NCI-H460 (cell line): ENCODE results near the gene NHLH1. TPM values are rescaled to one million over a fixed set of nuclear protein-coding genes. Genes with fewer than 3 reads are reported as not detected.

Source experiments
- DNase-seq: peaks from one replicate; pipeline ENCODE4 v3.0.0-alpha.2; 2016; ENCODE audit warnings: low read depth; ENCODE audit errors: extremely low read depth
- total RNA-seq: library from RNA; depleted of rRNA; stranded (reverse); fragments of >200 nt; shearing (Covaris generic); gene quantifications from 2 replicates; pipeline ENCODE4 v1.2.3, GENCODE V29; 2014

Gene NHLH1
- total RNA-seq, 1 experiment from 2014 or later: 0.27 TPM

- no peak for DNase-seq
Observed at GRCh38 chr1:160357286-160358002, 9.4 kb upstream of the NHLH1 start.

DNA sequence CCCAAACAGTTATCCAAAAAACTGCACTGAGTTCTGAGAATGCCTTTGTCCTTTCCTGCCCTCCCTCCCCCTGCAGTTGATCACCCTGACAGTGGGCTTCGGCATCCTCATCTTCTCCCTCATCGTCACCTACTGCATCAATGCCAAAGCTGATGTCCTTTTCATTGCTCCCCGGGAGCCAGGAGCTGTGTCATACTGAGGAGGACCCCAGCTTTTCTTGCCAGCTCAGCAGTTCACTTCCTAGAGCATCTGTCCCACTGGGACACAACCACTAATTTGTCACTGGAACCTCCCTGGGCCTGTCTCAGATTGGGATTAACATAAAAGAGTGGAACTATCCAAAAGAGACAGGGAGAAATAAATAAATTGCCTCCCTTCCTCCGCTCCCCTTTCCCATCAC is 8.8 kb upstream of the NHLH1 start:
- DNase-seq: no peak

DNA sequence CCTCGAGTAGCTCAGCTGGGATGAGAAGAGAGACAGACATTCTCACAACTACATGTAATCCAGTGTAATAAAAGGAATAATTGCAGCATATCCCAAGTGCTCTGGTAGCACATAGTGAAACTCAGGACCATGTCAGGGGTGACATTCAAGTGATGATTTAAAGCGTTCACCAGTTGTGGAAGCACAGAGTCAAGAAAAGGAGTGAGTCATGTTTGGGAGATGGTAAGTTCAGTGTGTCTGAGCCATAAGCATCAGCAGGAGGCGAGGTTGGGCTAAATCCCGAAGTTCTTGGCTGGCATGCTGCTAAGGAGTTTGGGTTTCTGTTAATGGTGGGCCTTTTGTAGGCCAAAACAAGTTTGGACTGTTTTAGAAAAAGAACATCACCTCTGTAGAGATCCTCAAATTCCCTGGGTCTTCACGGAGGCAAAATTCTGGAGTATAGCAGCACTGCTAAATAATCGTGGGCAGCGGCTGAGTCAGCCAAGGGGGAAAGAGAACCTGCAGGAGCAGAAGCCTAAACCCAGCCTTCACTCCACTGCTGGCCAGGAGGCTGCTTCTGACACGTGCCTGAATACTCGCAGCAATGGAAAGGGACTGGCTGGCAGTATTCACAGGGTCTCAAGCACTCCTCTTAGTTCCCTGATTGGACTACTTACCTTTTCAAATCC is 7.2 kb upstream of the NHLH1 start:
- DNase-seq: no peak

DNA sequence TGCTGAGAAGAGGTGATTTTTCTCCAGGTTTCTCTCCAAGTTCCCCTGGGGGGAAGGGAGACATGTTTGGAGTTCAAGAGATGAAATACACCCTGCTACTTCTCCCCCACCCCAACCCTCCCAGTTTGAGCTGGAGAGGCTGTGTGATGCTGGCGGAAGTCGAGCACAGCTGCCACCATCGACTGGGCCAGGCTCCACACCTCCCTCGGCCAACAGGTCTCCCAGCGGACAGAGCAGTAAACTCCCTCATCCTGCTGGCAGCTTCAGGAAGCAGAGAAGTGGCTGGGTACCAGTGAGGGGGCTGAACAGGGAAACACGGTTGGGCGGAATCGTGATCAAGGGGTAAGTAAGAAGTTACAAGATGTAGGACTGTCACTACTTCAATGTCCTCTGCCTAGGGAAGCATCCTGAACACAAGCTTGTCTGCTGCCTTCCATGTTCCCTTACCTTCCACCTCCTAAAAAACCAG is 6.6 kb upstream of the NHLH1 start:
- no peak for DNase-seq

DNA sequence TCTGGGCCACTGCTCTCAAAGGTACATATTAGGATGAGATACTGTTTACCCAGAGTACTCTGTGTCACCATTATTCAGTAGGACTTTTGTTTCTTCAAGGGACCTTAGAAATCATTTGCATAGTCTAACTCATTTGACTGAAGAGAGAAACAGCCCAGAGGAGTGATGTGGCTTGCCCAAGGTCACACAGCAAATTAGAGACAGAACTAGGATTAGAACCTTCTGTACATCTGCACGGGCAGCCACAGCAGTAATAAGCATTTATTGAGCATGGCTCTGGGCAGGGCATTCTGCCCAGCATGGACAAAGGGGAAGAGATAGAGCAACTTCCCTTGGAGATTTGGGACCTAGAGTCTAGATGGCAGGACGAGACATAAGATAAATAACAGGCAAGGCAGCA is 5.7 kb upstream of the NHLH1 start:
- no peak for DNase-seq

GRCh38 chr1:160361814-160362167 is 5.1 kb upstream of the NHLH1 start:
- no peak for DNase-seq

DNA sequence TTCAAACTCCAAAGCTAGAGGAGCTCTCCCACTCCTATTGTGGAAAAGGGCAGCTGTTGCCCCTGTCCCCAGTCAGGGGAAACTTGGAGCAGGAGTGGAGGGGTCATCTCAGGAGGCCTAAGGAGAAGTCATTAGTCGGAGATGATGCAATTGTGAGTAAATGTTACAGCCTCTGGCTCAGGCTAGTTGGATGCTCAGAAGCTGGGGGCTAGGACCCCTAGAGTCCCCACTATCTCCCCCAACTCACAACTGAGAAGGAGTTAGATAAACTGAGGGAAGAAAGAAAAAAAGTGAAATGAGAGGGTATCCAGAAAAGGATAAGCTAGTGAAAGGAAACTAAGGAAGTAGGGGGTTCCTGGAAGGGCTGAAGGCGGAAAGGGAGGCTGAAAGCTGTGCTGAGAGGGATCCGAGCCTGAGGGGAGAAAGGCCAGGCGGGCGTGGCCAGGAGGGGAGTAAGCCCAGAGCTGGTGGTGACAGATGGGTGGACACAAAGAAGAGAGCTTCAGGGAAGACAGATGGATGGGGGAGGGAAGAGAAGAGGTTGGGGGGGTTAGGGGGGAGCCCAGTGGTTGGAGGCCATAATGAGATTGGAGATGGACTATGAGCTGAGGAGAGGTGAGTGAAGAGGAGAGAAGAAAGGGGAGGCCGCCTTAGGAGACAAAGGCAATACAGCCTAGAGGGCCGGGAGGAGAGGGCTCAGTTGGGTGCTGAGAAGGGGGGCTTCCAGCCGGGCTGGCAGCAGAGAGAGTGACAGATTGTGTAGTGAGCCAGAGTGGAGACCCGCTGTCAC is 4.5 kb upstream of the NHLH1 start:
- peak; percentile 36 for DNase-seq

DNA sequence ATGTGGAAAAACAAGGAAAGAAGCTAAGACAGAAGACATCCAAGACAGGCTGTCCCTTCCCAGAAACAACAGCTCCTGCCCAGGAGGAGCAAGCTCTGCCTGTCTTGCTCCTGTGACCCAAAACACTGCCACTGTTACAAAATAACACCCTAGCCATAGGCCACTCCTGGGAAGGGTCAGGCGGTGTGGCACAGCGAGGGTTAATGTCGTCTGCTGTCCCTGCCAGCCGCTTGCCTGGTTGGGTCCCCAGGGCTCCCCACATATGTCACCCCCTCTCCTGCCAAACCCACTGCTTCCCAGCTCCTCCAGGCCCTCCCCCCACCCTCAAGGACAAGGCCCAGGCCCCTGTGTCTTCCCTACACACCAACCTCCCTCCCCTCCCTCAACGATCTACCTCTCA is 3.9 kb upstream of the NHLH1 start:
- no peak for DNase-seq

DNA sequence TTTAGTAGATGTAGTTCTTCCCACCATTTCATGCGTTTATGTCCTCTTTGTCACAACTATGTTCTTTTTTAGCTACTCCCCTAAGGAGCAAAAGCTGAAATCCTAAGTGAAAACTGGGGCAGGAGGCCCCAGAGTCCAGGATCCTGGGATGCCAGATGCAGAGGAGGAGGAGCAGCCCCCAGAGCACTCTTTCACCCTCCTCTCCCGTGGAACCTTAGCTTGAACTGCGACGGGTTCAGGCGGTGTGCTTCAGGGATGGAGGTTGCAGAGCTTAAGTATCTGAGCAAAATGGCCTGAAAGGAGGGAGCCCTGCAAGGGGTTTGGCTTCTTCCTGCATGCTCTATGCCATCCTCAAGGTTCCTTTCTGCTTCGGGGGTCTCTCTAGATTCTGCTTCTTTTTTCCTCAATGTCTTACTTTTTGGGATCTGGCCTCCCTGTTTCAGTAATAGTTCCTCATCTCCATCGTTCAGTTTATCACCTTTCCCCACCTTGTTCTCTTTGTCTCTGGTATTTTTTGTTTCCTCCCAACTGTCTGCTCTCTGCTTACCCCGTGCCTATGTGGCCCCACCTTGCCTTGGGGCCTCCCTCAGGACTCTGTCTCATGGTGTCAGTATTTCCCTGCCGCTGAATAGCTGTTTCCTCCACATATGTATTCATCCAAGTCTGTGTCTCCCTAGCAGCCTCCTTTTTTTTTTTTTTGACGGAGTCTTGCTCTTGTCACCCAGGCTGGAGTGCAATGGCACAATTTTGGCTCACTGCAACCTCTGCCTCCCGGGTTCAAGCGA is 2.7 kb upstream of the NHLH1 start:
- no peak for DNase-seq

DNA sequence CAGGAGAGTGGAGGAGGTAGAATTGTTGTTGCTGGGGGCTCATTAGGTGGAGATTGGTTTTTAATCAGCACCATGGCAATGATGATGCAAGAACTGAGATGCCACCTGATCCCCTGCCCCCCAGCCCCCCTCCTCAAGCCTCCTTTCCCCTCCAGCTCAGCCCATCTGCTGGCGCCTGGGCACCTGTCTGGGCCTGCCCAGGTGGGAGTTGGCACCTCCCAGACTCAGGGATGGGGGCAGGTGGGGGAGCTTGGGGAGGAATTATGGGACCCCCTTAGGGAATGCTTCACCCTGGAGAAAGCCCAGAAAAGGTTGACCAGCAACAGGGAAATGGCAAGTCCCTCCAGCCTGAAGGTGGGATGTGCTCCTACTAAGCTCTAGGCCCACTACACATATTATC is 1.5 kb upstream of the NHLH1 start:
- no peak for DNase-seq

GRCh38 chr1:160367516-160367900 is 637 bp downstream of the NHLH1 start:
- no peak for DNase-seq

GRCh38 chr1:160367934-160368923 is 1.4 kb downstream of the NHLH1 start:
- no peak for DNase-seq

GRCh38 chr1:160369087-160369486 is 2.2 kb downstream of the NHLH1 start:
- no peak for DNase-seq

- no peak for DNase-seq
Observed at GRCh38 chr1:160370561-160371345, 3.9 kb downstream of the NHLH1 start.

DNA sequence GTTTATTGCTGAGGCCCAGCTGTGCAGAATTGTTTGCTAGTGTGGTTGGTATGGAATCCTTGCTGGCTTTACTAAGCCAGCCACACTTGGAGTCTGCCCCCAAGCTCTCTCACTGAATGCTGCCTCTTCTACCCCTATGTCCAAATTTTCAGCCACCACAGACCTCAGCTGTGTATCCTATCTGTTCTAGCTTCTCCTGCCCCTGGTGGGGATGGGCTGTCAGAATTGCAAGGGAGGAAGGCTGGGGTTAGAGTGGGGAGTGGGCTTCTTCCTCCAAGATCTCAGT is 4.4 kb downstream of the NHLH1 start:
- DNase-seq: no peak

DNA sequence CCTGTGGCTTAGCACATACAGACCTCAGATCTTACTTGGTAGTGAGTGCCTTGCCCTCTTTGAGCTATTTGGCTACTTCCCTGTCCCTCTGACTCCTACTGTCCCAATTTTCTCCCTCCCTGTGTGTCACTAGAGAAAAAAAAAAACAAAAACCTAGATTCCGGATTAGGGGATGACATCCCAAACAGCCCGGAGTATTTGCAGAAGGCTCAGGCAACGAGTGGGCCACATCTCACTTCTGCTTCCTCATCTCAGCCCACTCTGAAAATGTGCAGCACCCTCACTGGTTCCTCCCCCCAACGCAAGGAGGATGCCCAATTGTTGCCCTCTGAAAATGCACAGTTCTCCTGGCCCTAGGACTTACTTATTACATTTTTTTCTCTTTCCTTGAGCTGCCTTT is 4.9 kb downstream of the NHLH1 start:
- no peak for DNase-seq

DNA sequence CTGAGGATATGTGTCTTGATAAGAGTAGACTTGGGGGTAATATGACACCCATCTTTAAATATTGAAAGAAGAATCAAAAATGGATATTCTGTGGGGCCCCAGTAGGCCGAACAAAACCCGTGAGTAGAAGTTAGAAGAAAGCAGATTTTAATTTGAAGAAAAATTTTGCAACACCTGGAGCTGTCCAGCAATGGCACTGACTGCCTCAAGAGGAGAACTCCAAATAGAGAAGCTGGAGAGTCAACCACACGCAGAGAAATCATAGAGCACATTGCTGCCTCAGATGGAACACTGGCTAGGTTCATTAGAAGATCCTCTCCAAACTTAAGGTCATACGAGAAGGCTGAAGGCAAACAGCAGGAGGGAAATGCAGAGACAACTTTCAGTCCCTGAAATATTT is 6.8 kb downstream of the NHLH1 start:
- no peak for DNase-seq

DNA sequence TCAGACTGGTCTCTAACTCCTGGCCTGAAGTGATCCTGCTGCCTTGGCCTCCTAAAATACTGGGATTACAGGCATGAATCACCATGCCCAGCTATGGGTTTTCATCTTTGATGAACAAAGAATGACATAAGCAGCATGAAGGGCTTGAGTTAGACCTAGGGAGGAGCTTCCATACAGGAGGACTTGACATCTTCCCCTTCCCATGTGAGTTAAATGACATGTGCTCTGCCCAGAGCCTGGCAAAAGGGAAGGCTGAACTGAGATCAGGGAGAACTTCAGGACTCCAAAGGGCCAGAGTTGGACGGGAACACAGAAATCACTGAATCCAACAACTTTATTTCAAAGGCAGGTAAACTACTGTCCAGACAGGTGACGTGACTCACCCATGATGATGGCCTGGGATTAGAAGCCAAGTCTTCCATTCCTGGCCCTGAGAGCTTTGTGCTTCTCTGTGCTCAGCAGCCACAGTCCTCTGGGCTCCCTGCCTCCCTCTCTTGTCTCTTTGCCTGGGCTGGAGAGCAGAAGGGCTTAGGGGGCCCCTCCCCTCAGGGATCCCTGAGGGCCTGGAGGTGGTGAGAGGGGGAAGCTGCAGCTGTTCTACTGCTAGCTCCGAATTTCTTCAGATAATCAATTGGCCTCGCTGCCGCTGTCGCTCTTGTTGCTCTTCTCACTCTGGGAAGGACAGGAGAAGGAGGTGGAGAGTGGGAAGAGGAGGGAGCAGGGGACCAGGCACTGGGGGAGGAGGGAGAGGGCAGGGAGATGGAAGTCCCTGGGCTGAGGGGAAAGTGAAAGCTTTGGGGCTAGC is 7.6 kb downstream of the NHLH1 start:
- DNase-seq: no peak
